Neutrophil (primary cell): ENCODE measurements around the gene NEURL1.
"Not testable (repeated sequence)": the region's sequence is repeated elsewhere in the genome, so short reads cannot be mapped to it uniquely, and the experiment has no call there.

Source experiments
- H3K27ac ChIP-seq: fragments of 200-600 bp; sonication (generic); 2 replicates; pipeline ENCODE4 v1.5.1; 2016; ENCODE audit warnings: mild to moderate bottlenecking, moderate library complexity
- H3K27me3 ChIP-seq: fragments of 200-600 bp; sonication (generic); 2 replicates; pipeline ENCODE4 v1.6.0; 2016; ENCODE audit warnings: mild to moderate bottlenecking
- H3K36me3 ChIP-seq: fragments of 200-600 bp; sonication (generic); 2 replicates; pipeline ENCODE4 v1.5.1; 2017
- H3K4me1 ChIP-seq, 2 experiments: fragments of 200-600 bp in 1 of 2; sonication (generic) in 1 of 2; 1 replicate in 1 of 2; 2 replicates in 1 of 2; pipeline versions ENCODE4 v1.5.1 to v1.6.1; 2013 to 2016; ENCODE audit warnings: low read depth in 1 of 2, low read length in 1 of 2, mild to moderate bottlenecking in 1 of 2, moderate library complexity in 1 of 2; ENCODE audit not compliant: control insufficient read depth in 1 of 2, insufficient read depth in 1 of 2
- H3K4me3 ChIP-seq, 2 experiments: fragments of 200-600 bp in 1 of 2; sonication (generic) in 1 of 2; 1 replicate in 1 of 2; 2 replicates in 1 of 2; pipeline ENCODE4 v1.5.1; 2013 to 2016; ENCODE audit warnings: low read depth in 1 of 2, low read length in 1 of 2, mild to moderate bottlenecking in 1 of 2, moderate library complexity in 1 of 2
- H3K9me3 ChIP-seq: fragments of 200-600 bp; sonication (generic); 2 replicates; pipeline ENCODE4 v1.5.1; 2016
- CTCF ChIP-seq: fragments of 200-600 bp; sonication (generic); IDR thresholded peaks from 2 replicates; pipeline ENCODE4 v1.5.1; 2016; ENCODE audit warnings: antibody characterized with exemption

The NEURL1 gene

GRCh38 chr10:103632247-103632642, 138.7 kb downstream of the NEURL1 start:
- Histone ChIP-seq H3K27me3 (no peaks in the 10 kb centered on the region), H3K4me1 (no peaks in the 10 kb centered on the region), H3K4me3 (no peak overlapping the region), H3K36me3 (no peaks in the 10 kb centered on the region), H3K27ac (no peak overlapping the region), H3K9me3 (no peaks in the 10 kb centered on the region)
- TF ChIP-seq CTCF = no peak

- H3K27me3 ChIP-seq, H3K27ac ChIP-seq, H3K4me1 ChIP-seq, H3K36me3 ChIP-seq, H3K9me3 ChIP-seq, H3K4me3 ChIP-seq: not testable (repeated sequence)
Observed at GRCh38 chr10:103632871-103633270, 139.4 kb downstream of the NEURL1 start.

- Histone ChIP-seq H3K4me3 (no peak overlapping the region), H3K36me3 (no peaks in the 10 kb centered on the region), H3K4me1 (no peaks in the 10 kb centered on the region), H3K27me3 (no peaks in the 10 kb centered on the region), H3K9me3 (no peaks in the 10 kb centered on the region), H3K27ac (no peak overlapping the region)
- TF ChIP-seq CTCF = no peak
Observed at GRCh38 chr10:103633846-103634245, 140.3 kb downstream of the NEURL1 start.

- H3K4me3 ChIP-seq = no peak overlapping the region
- no peaks in the 10 kb centered on the region for H3K36me3 ChIP-seq
- no peak for TF ChIP-seq CTCF
- no peaks in the 10 kb centered on the region for H3K27me3 ChIP-seq
- no peaks in the 10 kb centered on the region for H3K4me1 ChIP-seq
- no peaks in the 10 kb centered on the region for H3K9me3 ChIP-seq
- no peak overlapping the region for H3K27ac ChIP-seq
Observed at GRCh38 chr10:103635580-103635979, 142.1 kb downstream of the NEURL1 start.

- no peak overlapping the region for H3K4me3 ChIP-seq
- H3K4me1 ChIP-seq = no peaks in the 10 kb centered on the region
- no peak for TF ChIP-seq CTCF
- no peaks in the 10 kb centered on the region for H3K9me3 ChIP-seq
- H3K36me3 ChIP-seq = no peaks in the 10 kb centered on the region
- no peak overlapping the region for H3K27ac ChIP-seq
- H3K27me3 ChIP-seq = no peaks in the 10 kb centered on the region
Observed at GRCh38 chr10:103636492-103636891, 143.0 kb downstream of the NEURL1 start.

- H3K4me3 ChIP-seq = no peak overlapping the region
- H3K27ac ChIP-seq = no peak overlapping the region
- no peaks in the 10 kb centered on the region for H3K9me3 ChIP-seq
- H3K27me3 ChIP-seq = no peaks in the 10 kb centered on the region
- no peaks in the 10 kb centered on the region for H3K4me1 ChIP-seq
- no peaks in the 10 kb centered on the region for H3K36me3 ChIP-seq
- TF ChIP-seq CTCF = no peak
Observed at GRCh38 chr10:103637011-103637410, 143.5 kb downstream of the NEURL1 start.
